ENCODE results near the gene PEX5L. TPM values are rescaled to one million over a fixed set of nuclear protein-coding genes. Genes with fewer than 3 reads are reported as not detected.

PEX5L gene
- total RNA-seq, 4 donors from 2014 or later, result 1.2 TPM; not detected in 3

- intact Hi-C loops (cut with DNase I; ENCODE audit: low total_unique reads), result no loop called here
- Histone ChIP-seq H3K9me3 (no peaks in the 10 kb centered on the region), H3K27ac (no peak overlapping the region), H3K4me3 (no peak overlapping the region), H3K4me1 (no peaks in the 10 kb centered on the region), H3K27me3 (no peaks in the 10 kb centered on the region), H3K36me3 (no peaks in the 10 kb centered on the region)
- TF ChIP-seq CTCF (IDR thresholded peaks at IDR 0.05) (no peak), EP300 (IDR thresholded peaks at IDR 0.05; ENCODE audit: low read depth) (no peak), POLR2AphosphoS5 (IDR thresholded peaks at IDR 0.05) (no peak), POLR2A (IDR thresholded peaks at IDR 0.05) (no peak)
- DNase-seq, result no peak
- in situ Hi-C loops (cut with MboI; ENCODE audit: low pct_ligation_motif_present in 1 of 4, low pct_unique_long_range_greater_than_20kb in 1 of 4, low sequenced_read_pairs in 3 of 4), result no loop called here
- WGBS, 2 donors (ENCODE audit: low coverage in 1 of 2), result 57 to 68% methylated on average over 2 of the region's 2 CpGs
These were observed 79.4 kb downstream of the PEX5L start for GRCh38 chr3:179957264-179957845.

- WGBS, 2 donors (ENCODE audit: low coverage in 1 of 2), result 67 to 91% methylated on average over 5 to 7 of the region's 7 CpGs
- Histone ChIP-seq H3K9me3 (no peaks in the 10 kb centered on the region), H3K27ac (no peak overlapping the region), H3K4me1 (no peaks in the 10 kb centered on the region), H3K36me3 (no peaks in the 10 kb centered on the region), H3K27me3 (no peaks in the 10 kb centered on the region), H3K4me3 (no peak overlapping the region)
- TF ChIP-seq POLR2A (IDR thresholded peaks at IDR 0.05) (no peak), CTCF (IDR thresholded peaks at IDR 0.05) (no peak)
- intact Hi-C loops (cut with DNase I; ENCODE audit: low total_unique reads) (no loop called here), in situ Hi-C loops (cut with MboI; ENCODE audit: low pct_ligation_motif_present in 1 of 4, low pct_unique_long_range_greater_than_20kb in 1 of 4, low sequenced_read_pairs in 3 of 4) (no loop called here)
- DNase-seq, result no peak
These were observed 80.3 kb downstream of the PEX5L start for GRCh38 chr3:179956416-179956830.

- Histone ChIP-seq H3K27ac (no peak overlapping the region), H3K9me3 (no peaks in the 10 kb centered on the region), H3K36me3 (no peaks in the 10 kb centered on the region), H3K4me3 (no peak overlapping the region), H3K27me3 (no peaks in the 10 kb centered on the region), H3K4me1 (no peaks in the 10 kb centered on the region)
- 46 to 57% methylated on average over 3 of the region's 3 CpGs for WGBS, 2 donors (ENCODE audit: low coverage in 1 of 2)
- no peak for DNase-seq
- in situ Hi-C loops (cut with MboI; ENCODE audit: low pct_ligation_motif_present in 1 of 4, low pct_unique_long_range_greater_than_20kb in 1 of 4, low sequenced_read_pairs in 3 of 4) (no loop called here), intact Hi-C loops (cut with DNase I; ENCODE audit: low total_unique reads) (no loop called here)
- TF ChIP-seq POLR2AphosphoS5 (IDR thresholded peaks at IDR 0.05) (no peak), CTCF (IDR thresholded peaks at IDR 0.05) (no peak), POLR2A (IDR thresholded peaks at IDR 0.05) (no peak), EP300 (IDR thresholded peaks at IDR 0.05; ENCODE audit: low read depth) (no peak)
These were observed 80.9 kb downstream of the PEX5L start for GRCh38 chr3:179955809-179956208.

- H3K27ac ChIP-seq, result no peak overlapping the region
- no peak overlapping the region for H3K4me3 ChIP-seq
- intact Hi-C loops (cut with DNase I; ENCODE audit: low total_unique reads), result no loop called here
- in situ Hi-C loops (cut with MboI; ENCODE audit: low pct_ligation_motif_present in 1 of 4, low pct_unique_long_range_greater_than_20kb in 1 of 4, low sequenced_read_pairs in 3 of 4), result no loop called here
- no peak for DNase-seq
- no peak for TF ChIP-seq POLR2A (IDR thresholded peaks at IDR 0.05)
- no peak for TF ChIP-seq EP300 (IDR thresholded peaks at IDR 0.05; ENCODE audit: low read depth)
- no peak for TF ChIP-seq CTCF (IDR thresholded peaks at IDR 0.05)
- no peak for TF ChIP-seq POLR2AphosphoS5 (IDR thresholded peaks at IDR 0.05)
- H3K27me3 ChIP-seq, result no peaks in the 10 kb centered on the region
- no peaks in the 10 kb centered on the region for H3K4me1 ChIP-seq
- H3K36me3 ChIP-seq, result no peaks in the 10 kb centered on the region
- 80 to 86% methylated on average over 4 to 5 of the region's 5 CpGs for WGBS, 2 donors (ENCODE audit: low coverage in 1 of 2)
- no peaks in the 10 kb centered on the region for H3K9me3 ChIP-seq
These were observed 81.5 kb downstream of the PEX5L start for GRCh38 chr3:179955286-179955685.
